HEK293 (cell line): ENCODE measurements around the gene AFDN.

Source experiments
- BCL11B ChIP-seq: fragments of 450-650 bp; formaldehyde crosslinking; IDR thresholded peaks from 2 replicates; pipeline ENCODE4 v1.5.1; 2016; ENCODE audit warnings: low read depth, missing biosample characterization, missing genetic modification characterization
- PRDM1 ChIP-seq: fragments of 450-650 bp; formaldehyde crosslinking; IDR thresholded peaks from 2 replicates; pipeline ENCODE4; 2016; ENCODE audit warnings: missing biosample characterization, missing genetic modification characterization
- PRDM6 ChIP-seq: fragments of 450-650 bp; formaldehyde crosslinking; IDR thresholded peaks from 2 replicates; pipeline ENCODE4 v1.5.1; 2017; ENCODE audit warnings: missing biosample characterization, missing genetic modification characterization
- TRIM28 ChIP-seq: IDR thresholded peaks from 2 replicates; pipeline ENCODE4 v1.6.1; 2011; ENCODE audit warnings: low read length, control low read depth, borderline replicate concordance
- ZBTB11 ChIP-seq: fragments of 450-650 bp; formaldehyde crosslinking; conservative IDR thresholded peaks from 2 replicates; pipeline ENCODE4 v1.5.1; 2016; ENCODE audit warnings: low read depth, missing biosample characterization, missing genetic modification characterization
- ZNF148 ChIP-seq: fragments of 450-650 bp; formaldehyde crosslinking; IDR thresholded peaks from 2 replicates; pipeline ENCODE4 v1.5.0; 2017; ENCODE audit warnings: missing biosample characterization, missing genetic modification characterization, borderline replicate concordance
- ZNF157 ChIP-seq: fragments of 450-650 bp; formaldehyde crosslinking; IDR thresholded peaks from 2 replicates; pipeline ENCODE4 v1.5.1; 2016; ENCODE audit warnings: missing biosample characterization, missing genetic modification characterization
- ZNF202 ChIP-seq: fragments of 450-650 bp; formaldehyde crosslinking; IDR thresholded peaks from 2 replicates; pipeline ENCODE4 v1.5.1; 2016; ENCODE audit warnings: missing biosample characterization, missing genetic modification characterization, borderline replicate concordance
- ZNF211 ChIP-seq: fragments of 450-650 bp; formaldehyde crosslinking; IDR thresholded peaks from 2 replicates; pipeline ENCODE4 v1.5.1; 2016; ENCODE audit warnings: low read depth, missing biosample characterization, missing genetic modification characterization
- ZNF335 ChIP-seq: fragments of 450-650 bp; formaldehyde crosslinking; conservative IDR thresholded peaks from 2 replicates; pipeline ENCODE4 v1.5.1; 2016; ENCODE audit warnings: missing biosample characterization, missing genetic modification characterization
- ZNF37A ChIP-seq: fragments of 450-650 bp; IDR thresholded peaks from 2 replicates; pipeline ENCODE4 v1.5.1; 2018; ENCODE audit warnings: missing biosample characterization, missing genetic modification characterization
- ZNF416 ChIP-seq: fragments of 450-650 bp; formaldehyde crosslinking; IDR thresholded peaks from 2 replicates; pipeline ENCODE4 v1.5.1; 2016; ENCODE audit warnings: missing biosample characterization, missing genetic modification characterization
- ZNF433 ChIP-seq: fragments of 450-650 bp; formaldehyde crosslinking; IDR thresholded peaks from 2 replicates; pipeline ENCODE4 v1.5.1; 2016; ENCODE audit warnings: missing biosample characterization, missing genetic modification characterization, low read depth
- ZNF513 ChIP-seq: fragments of 450-650 bp; IDR thresholded peaks from 2 replicates; pipeline ENCODE4 v1.5.1; 2018; ENCODE audit warnings: missing biosample characterization, missing genetic modification characterization
- ZNF514 ChIP-seq: fragments of 450-650 bp; formaldehyde crosslinking; IDR thresholded peaks from 2 replicates; pipeline ENCODE4 v1.5.1; 2016; ENCODE audit warnings: missing biosample characterization, missing genetic modification characterization
- ZNF560 ChIP-seq: fragments of 450-650 bp; formaldehyde crosslinking; IDR thresholded peaks from 2 replicates; pipeline ENCODE4 v1.5.1; 2017; ENCODE audit warnings: missing biosample characterization, missing genetic modification characterization, borderline replicate concordance
- ZNF600 ChIP-seq: fragments of 450-650 bp; formaldehyde crosslinking; IDR thresholded peaks from 2 replicates; pipeline ENCODE4 v1.5.1; 2016; ENCODE audit warnings: missing biosample characterization, missing genetic modification characterization
- ZNF654 ChIP-seq: fragments of 450-650 bp; formaldehyde crosslinking; IDR thresholded peaks from 2 replicates; pipeline ENCODE4 v1.5.1; 2016; ENCODE audit warnings: low read depth, missing biosample characterization, missing genetic modification characterization
- ZNF670 ChIP-seq: fragments of 450-650 bp; formaldehyde crosslinking; IDR thresholded peaks from 2 replicates; pipeline ENCODE4 v1.5.1; 2016; ENCODE audit warnings: missing biosample characterization, missing genetic modification characterization, low read depth
- ZNF701 ChIP-seq: fragments of 450-650 bp; formaldehyde crosslinking; IDR thresholded peaks from 2 replicates; pipeline ENCODE4 v1.5.1; 2016; ENCODE audit warnings: missing biosample characterization, missing genetic modification characterization
- ZNF707 ChIP-seq: fragments of 450-650 bp; formaldehyde crosslinking; IDR thresholded peaks from 2 replicates; pipeline ENCODE4 v1.5.1; 2016; ENCODE audit warnings: missing biosample characterization, missing genetic modification characterization
- ZNF768 ChIP-seq: fragments of 450-650 bp; formaldehyde crosslinking; IDR thresholded peaks from 2 replicates; pipeline ENCODE4 v1.5.1; 2018; ENCODE audit warnings: missing biosample characterization, mild to moderate bottlenecking, missing genetic modification characterization
- ZNF791 ChIP-seq: fragments of 450-650 bp; formaldehyde crosslinking; IDR thresholded peaks from 2 replicates; pipeline ENCODE4 v1.5.1; 2016; ENCODE audit warnings: missing biosample characterization, missing genetic modification characterization
- ZSCAN16 ChIP-seq: fragments of 450-650 bp; formaldehyde crosslinking; IDR thresholded peaks from 2 replicates; pipeline ENCODE4 v1.5.1; 2016; ENCODE audit warnings: missing biosample characterization, missing genetic modification characterization
- TF ChIP-seq, protein P1 (sequence below): fragments of 450-650 bp; formaldehyde crosslinking; IDR thresholded peaks from 2 replicates; pipeline ENCODE4 v1.5.1; 2016; ENCODE audit warnings: missing biosample characterization, missing genetic modification characterization, low read depth
- TF ChIP-seq, protein P2 (sequence below): fragments of 450-650 bp; formaldehyde crosslinking; IDR thresholded peaks from 2 replicates; pipeline ENCODE4 v1.5.1; 2016; ENCODE audit warnings: missing biosample characterization, missing genetic modification characterization
- TF ChIP-seq, protein P3 (sequence below): fragments of 450-650 bp; formaldehyde crosslinking; IDR thresholded peaks from 2 replicates; pipeline ENCODE4 v1.5.1; 2016; ENCODE audit warnings: missing biosample characterization, missing genetic modification characterization

Gene AFDN

DNA sequence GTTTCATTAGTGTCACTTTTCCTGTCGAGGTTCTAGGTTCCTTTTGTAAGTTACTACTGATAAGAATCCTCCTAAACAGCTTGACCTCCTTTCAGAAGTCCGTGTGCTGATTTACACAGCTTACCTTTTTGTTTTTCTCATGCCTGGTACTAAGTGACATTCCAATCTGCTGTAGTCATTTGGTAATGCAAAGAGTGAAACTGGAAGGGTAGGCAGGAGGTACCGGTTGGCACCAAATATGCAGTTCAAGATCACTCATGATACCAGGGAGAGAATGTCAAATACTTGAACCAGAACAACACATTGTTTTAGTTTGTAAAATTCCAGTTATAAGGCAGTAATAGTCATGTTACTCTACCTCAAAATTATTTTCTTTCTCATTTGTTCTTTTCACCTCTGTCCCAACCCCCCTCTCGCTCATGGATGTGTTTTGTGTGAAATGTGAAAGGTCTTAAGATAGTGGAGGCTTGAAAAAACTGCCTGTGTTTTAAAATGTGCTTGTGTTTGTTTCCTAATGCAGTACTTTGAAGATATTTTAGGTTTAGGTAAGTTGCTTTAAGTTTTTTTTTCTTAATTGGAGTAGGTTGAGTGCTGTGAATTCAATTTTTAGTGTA, 23.2 kb downstream of the AFDN start (continued):
- TF ChIP-seq ZNF37A (tag by site-specific recombination) (no peak), ZNF560 (tag by site-specific recombination) (no peak), ZNF416 (tag by site-specific recombination) (no peak), ZNF768 (no peak), ZNF211 (tag by site-specific recombination) (no peak), BCL11B (tag by site-specific recombination) (no peak), ZNF654 (no peak), TRIM28 (no peak; the same call in 1 of the 2 replicates), ZNF514 (tag by site-specific recombination) (no peak), ZBTB11 (no peak), ZNF433 (tag by site-specific recombination) (no peak), ZNF707 (no peak), ZSCAN16 (tag by site-specific recombination) (no peak), ZNF202 (tag by site-specific recombination) (no peak), ZNF513 (tag by site-specific recombination) (no peak), ZNF148 (tag by site-specific recombination) (no peak), ZNF335 (0 out of 2 replicates have a peak, but pooled peaks have one; percentile 13), ZNF791 (no peak), ZNF670 (tag by site-specific recombination) (no peak), ZNF701 (tag by site-specific recombination) (no peak), ZNF157 (no peak), PRDM1 (tag by site-specific recombination) (peak; percentile 72), PRDM6 (peak; percentile 80), ZNF600 (tag by site-specific recombination) (peak; percentile 83)
- TF ChIP-seq, protein P1, sequence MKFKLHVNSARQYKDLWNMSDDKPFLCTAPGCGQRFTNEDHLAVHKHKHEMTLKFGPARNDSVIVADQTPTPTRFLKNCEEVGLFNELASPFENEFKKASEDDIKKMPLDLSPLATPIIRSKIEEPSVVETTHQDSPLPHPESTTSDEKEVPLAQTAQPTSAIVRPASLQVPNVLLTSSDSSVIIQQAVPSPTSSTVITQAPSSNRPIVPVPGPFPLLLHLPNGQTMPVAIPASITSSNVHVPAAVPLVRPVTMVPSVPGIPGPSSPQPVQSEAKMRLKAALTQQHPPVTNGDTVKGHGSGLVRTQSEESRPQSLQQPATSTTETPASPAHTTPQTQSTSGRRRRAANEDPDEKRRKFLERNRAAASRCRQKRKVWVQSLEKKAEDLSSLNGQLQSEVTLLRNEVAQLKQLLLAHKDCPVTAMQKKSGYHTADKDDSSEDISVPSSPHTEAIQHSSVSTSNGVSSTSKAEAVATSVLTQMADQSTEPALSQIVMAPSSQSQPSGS (tag by site-specific recombination): no peak
- TF ChIP-seq, protein P2, sequence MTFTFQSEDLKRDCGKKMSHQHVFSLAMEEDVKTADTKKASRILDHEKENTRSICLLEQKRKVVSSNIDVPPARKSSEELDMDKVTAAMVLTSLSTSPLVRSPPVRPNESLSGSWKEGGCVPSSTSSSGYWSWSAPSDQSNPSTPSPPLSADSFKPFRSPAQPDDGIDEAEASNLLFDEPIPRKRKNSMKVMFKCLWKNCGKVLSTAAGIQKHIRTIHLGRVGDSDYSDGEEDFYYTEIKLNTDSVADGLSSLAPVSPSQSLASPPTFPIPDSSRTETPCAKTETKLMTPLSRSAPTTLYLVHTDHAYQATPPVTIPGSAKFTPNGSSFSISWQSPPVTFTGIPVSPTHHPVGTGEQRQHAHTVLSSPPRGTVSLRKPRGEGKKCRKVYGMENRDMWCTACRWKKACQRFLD (tag by site-specific recombination): no peak
- TF ChIP-seq, protein P3, sequence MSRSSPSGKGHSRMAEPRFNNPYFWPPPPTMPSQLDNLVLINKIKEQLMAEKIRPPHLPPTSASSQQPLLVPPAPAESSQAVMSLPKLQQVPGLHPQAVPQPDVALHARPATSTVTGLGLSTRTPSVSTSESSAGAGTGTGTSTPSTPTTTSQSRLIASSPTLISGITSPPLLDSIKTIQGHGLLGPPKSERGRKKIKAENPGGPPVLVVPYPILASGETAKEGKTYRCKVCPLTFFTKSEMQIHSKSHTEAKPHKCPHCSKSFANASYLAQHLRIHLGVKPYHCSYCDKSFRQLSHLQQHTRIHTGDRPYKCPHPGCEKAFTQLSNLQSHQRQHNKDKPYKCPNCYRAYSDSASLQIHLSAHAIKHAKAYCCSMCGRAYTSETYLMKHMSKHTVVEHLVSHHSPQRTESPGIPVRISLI: 0 out of 2 replicates have a peak, but pooled peaks have one; percentile 32
